Measurements from ENCODE around the gene ALKBH3.

Gene ALKBH3

DNA sequence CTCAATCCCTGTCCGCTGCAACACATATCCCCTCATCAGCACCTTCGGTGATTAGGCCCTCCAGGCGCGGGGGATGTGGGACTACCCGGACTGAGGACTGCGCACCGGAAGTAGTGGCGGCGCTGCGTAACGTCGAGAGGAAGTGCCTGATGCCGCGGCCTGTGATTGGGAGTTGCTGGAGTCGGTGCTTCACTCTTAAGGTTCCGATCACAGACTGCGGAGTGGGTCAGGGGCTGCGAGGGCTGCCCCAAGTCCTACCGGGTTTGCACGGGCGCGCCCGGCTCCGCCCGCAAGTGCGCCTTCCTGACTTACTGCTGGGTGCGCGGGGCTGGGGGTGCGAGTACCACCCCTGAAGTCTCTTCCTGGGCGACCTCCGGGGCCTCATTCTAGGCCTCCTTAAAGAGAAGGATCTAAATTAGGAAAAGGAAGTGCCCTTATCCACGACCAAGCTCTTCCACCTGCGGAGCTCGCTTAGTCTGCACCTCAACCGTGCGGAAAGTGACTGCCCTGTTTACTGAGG, at the start of gene ALKBH3:
ALKBH3 (plus strand) TSS at position 192 of the 520 bp plus-strand sequence. CDS start 1,822 bp downstream, outside the sequence.
- peak; percentile 87 to 92 (median 88) for DNase-seq (ENCODE audit: low read depth in 2 of 3, low spot score in 1 of 3)

DNA sequence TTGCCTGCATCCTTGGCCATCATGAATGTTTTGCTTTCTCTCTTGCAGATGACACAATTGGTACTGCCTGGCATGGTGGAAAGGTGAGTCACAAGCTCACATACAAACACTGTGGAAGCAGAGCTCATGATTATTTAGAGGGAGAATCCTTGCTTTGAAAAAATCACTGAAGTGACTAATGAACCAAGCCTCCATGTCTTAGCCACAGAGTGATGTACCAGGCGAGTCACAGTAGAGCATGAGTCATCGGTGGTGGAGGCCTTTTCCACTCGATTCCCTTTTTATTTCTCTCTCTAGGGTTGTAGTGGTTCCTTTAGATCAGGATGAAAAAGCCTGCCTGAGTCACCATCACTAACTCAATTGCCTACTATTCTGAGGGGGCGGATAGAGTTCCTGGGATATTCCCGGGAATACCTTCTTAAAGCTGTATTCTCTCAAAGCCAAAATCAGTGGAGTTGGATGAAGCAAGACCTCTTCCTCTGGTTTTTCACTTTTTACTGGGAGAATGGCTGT, 49.6 kb upstream of the ALKBH3 start:
- peak; percentile 37 to 53 (median 41) for DNase-seq (ENCODE audit: low read depth in 2 of 3, low spot score in 1 of 3)

DNA sequence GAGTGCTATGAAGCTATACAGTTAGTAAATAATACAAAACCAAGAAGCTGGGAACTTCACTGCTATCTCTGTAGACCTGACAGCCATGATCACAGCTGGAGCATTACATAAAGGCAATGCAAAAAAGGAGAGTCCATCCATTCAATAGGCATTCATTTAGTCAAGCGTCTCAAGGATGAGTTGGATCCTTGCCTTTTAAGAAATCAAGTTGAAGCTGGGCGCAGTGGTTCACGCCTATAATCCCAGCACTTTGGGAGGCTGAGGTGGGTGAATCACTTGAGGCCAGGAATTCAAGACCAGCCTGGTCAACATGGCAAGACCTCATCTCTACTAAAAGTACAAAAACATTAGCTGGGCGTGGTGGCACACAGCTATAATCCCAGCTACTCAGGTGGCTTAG, 48.1 kb upstream of the ALKBH3 start:
- DNase-seq (ENCODE audit: low read depth in 2 of 3, low spot score in 1 of 3): no peak

DNA sequence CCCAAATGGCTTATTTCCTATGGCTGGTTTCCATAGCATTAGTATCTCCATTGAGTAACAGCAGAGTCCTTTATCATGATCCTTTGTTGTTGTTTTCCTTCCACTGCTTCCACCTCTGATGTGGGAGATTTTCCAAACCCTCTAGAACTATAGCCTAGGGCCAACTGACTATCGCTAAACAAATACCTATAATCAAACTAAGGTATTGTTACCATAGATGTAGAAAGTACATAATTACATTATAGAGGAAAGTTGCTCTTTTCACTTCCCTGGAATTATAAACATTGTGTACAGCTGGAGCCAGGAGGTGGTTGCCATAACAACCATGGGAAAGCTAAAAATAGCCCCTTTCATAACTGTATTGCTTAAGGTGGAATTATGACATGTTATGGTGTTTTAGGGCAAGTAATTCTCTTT, 47.0 kb upstream of the ALKBH3 start:
- DNase-seq (ENCODE audit: low read depth in 2 of 3, low spot score in 1 of 3): no peak

DNA sequence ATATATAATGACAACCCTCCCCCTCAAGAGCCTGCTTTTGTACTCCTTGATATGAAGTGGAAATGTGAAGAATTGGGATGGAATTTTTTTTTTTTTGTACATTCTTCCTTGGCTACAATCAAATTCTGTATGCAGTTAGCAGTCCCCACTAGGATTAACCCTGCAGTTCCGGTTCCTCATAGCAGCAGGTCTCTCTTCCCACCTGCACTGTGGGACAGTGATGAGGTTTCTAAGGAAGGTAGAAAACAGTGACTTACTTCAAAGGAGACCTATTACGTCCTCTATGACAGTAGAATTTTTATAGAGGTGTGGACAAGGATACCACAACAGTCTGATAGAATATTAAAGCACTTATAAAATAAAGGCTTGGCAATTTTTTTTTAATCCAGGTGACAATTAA, 46.3 kb upstream of the ALKBH3 start:
- no peak for DNase-seq (ENCODE audit: low read depth in 2 of 3, low spot score in 1 of 3)

DNA sequence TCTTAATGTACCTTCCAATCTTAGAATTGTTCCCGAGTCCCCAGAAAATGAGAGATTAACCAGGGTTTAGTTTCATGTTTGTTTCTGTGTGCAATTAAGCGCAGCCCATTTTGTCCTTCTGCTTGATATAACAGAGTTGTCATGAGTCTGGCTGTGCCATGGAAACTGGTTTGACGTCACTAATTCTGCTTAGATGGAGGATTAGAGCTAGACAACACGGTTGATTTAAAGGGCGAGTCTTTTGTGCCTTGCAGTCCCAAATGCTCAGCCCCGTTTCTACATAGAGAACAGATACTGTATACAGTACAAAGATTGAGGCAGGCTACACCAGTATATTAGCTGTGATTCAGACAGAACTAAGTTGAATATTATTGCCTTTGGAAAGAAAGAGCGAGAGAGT, 45.5 kb upstream of the ALKBH3 start:
- no peak for DNase-seq (ENCODE audit: low read depth in 2 of 3, low spot score in 1 of 3)

DNA sequence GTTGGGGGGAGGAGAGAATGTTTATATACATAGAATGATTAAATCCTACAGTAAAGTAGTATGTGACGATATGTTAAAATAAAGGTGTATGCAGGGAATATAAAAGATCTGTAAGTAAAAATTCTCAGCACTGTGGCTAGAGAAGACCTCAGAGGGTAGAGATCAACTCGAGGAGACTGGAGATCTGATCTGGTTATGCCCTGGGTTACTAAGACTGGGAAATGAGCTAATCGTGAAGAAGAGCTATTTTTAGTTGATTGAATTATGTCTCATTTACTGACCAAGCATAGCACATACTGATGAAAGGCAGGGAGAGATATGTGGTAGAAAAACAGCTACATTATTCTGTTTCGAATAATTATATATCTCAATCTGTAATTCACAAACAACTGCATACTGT, 42.8 kb upstream of the ALKBH3 start:
- no peak for DNase-seq (ENCODE audit: low read depth in 2 of 3, low spot score in 1 of 3)

DNA sequence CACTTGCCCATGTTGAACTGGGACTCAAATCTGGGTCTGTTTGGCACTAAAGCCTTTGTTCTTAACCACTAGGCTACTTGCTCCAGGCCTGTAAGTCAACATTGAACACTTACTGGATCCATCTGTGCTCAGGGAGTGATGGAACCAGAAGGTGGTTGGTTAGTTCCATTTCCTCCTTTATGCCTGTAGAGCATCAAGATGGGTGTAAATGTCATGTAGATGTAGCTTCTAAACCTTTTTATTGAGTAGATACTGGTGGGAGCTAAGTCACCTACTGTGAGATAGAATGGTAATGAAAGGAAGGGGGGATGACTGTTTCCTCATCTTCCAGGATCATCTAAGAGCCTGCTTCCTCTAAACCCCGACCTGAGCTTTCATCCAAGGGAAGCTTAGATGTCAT, 38.6 kb upstream of the ALKBH3 start:
- DNase-seq (ENCODE audit: low read depth in 2 of 3, low spot score in 1 of 3): no peak

DNA sequence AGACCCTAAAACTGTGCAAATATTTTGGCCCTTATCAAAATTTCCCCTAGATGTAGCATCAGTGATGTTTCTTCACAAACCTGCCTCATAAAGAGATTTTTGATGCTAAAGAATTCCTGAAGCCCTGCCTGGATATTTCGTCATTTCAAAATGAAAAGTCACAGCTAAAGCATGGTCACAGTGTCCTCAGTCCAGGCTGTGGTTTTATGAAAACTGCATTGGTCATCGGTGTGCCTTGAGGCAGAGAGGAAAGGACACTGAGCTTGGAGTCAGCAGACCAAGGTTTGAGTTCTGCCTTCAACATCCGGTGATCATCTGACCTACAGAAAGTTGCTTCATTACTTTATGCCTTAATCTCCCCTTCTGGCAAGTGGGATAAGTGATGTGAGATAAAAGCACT, 34.8 kb upstream of the ALKBH3 start:
- DNase-seq (ENCODE audit: low read depth in 2 of 3, low spot score in 1 of 3): no peak

DNA sequence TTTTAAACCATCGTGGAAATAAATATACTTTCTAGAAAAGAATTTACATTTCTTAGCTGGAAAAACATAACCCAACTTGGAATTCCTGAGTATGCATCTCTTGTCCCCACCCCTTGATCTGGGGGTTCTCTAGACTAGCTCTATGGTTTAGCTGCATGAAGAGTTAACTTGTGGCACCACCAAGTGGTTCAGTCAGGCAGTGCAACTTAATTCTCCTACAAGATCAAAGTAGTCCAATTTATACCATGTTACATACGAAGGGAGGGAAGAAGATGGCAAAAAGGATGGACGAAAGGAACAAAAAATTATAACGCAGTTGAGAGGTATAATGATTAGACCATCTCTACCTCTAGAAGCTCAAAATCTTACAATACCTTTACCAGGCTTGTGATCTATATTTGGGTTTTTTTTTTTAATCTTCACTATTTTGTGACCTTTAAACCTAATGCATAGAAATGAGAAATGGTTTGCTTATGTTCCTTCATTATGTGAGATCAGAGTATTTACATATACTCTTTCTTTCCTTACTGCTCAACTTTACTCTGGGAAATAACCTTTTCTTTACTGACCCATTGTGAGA, 28.5 kb upstream of the ALKBH3 start:
- peak; percentile 27 to 68 (median 45) for DNase-seq (ENCODE audit: low read depth in 2 of 3, low spot score in 1 of 3)

DNA sequence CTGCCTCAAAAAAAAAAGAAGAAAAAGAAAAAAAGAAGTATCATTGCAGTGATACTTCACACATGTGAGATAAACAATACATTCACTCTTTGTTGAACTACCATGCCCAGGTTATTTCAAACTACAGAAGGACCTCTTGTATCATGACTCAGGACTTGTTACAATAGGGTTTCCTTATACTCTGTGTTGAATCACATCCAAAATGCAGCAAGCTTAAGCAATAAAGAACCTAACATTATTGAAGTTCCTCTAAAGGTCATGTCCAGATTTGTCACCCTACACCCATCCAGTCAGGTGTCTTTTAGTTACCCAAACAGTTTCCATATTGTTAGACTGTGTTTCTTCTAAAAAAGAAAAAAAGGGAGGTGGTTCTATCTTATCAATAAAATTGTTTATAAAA, 26.9 kb upstream of the ALKBH3 start:
- DNase-seq (ENCODE audit: low read depth in 2 of 3, low spot score in 1 of 3): no peak

DNA sequence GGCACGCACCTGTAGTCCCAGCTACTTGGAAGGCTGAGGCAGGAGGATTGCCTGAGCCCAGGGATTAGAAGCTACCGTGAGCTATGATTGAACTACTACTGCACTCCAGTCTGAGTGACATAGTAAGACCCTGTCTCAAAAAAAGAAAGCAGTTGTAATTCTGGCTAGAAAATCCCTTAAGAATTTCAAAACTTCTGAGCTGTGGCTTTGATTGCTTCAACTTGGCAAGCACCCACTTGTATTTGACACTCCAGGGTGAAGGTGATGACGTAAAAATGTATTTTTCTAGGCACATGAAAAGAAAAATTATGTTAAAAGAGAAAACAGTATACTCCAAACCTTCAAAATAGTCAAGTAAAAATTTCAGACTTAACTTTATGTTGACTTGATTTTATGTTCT, 23.6 kb upstream of the ALKBH3 start:
- no peak for DNase-seq (ENCODE audit: low read depth in 2 of 3, low spot score in 1 of 3)

DNA sequence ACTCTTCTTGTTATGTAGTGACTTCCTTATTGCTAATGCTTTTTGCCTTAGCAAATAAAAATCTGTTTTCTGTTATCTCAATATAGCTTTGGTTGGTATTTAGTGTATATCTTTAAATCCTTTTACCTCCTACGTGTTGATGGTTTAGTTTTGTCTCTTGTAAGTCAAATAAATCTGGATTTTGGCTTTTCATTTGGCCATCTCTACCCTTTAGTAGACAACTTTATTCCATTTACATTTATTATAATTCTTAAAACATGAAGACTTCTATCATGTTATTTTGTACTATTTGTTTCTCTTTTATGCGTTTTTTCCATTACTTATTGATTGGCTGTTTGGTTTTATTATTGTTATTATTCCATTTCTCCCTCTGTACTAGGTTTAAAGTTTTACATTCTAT, 19.5 kb upstream of the ALKBH3 start:
- DNase-seq (ENCODE audit: low read depth in 2 of 3, low spot score in 1 of 3): no peak

DNA sequence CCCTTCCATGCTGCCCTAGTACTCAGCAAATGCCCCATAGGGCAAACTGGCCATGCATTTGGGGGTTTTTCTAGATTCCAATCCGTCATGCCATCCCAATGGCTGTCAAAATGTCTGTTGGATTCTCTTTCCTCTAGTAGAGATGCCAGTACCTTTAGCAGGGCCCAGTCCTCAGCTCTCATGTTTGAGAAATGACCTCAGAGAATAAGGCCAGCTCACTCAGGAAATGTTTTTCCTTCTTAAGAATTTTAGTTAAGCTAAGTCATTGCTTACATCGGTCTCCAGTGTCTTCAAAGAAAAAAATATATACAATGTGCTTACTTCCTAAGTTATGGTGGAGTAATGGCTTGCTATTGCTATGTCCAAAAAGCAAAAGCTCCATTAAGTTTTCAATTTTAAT, 14.1 kb upstream of the ALKBH3 start:
- no peak for DNase-seq (ENCODE audit: low read depth in 2 of 3, low spot score in 1 of 3)

DNA sequence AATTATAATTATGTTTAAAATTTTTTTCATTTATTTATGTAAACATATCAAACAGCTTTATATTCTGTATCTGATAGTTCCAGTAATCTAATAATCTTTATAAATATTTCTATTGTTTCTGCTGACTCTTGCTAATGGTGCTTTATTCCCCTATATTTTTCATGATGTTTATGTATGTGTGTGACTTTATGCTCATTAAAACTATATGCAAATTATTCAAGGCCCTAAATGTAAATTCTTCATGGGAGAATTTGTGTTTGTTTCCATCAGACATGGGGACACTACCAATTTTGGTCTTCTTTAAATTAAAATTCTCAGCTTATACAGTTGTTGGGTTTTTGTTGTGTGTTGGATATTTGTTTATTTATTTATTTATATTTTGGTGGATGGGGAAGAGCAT, 13.7 kb upstream of the ALKBH3 start:
- no peak for DNase-seq (ENCODE audit: low read depth in 2 of 3, low spot score in 1 of 3)

DNA sequence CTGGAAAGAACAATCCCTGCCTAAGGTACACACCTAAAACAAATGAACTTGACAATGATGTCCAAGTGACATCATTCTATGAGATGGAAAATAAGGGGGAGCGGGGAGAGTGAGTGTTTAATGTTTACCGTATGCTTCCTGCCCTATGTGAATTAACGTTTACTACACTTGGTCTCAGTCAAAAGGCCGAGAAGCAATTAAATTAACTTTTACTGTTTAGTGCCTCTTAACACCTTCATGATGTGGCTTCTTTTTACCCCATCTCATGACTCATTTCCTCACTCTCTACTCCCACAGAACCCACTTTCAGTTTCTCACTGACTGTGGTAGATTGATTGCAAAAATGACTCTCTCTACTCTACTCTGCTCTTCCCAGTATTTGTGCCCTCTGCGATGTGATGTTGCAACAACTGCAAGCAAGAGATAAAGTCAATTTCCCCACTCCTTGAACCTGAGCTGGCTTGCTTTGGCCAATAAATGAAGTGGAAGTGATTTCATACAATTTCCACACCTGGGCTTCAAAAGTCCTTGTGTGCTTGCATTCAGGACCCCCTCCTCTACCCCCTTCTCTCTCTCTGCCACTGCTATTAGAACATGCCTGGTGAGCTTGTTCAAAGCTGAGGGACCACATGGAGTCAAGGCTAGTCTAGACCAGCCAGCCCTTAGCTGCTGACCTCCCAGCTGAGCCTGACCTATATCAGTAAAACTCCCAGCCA, 11.6 kb upstream of the ALKBH3 start:
- peak in 2 of 3 donors; percentile 16 to 62 for DNase-seq (ENCODE audit: low read depth in 2 of 3, low spot score in 1 of 3)

DNA sequence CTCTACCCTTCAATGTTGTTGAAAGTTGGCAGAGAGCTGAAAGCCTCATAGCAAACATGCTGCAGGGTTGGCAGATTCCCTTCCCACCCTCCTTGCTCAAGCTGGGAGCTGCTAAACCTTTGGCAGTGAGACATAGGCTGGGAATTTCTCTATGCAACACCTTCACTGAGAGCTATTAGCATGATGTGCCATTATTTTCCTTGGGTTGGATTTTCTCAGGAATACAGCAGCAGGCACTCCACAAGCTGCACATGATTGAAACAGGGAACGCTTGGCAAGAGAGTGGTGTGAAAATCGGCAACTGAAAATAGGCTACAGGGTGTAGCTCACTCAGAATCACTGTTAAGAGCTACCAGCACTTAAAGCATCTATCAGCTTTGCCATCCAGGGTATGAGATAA, 9.6 kb upstream of the ALKBH3 start:
- no peak for DNase-seq (ENCODE audit: low read depth in 2 of 3, low spot score in 1 of 3)

DNA sequence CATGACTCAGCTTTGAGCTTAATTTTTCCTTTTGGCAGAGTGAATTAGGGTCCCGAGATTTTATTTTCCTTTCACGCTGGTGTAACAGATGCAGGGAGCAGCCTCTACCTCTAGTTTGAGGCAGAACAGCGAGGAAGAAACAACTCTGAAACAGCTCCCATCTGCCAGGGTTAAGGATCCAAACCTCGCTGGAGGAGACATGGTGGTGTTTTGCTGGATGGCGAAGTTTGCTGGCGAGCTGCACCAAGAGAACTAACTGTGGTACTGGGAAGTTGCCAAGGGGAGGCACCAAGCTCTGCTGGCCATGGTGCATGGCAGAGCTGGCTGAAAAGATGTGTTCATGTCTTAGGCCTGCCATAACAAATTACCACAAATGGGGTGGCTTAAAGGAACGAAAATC, 7.6 kb upstream of the ALKBH3 start:
- no peak for DNase-seq (ENCODE audit: low read depth in 2 of 3, low spot score in 1 of 3)

DNA sequence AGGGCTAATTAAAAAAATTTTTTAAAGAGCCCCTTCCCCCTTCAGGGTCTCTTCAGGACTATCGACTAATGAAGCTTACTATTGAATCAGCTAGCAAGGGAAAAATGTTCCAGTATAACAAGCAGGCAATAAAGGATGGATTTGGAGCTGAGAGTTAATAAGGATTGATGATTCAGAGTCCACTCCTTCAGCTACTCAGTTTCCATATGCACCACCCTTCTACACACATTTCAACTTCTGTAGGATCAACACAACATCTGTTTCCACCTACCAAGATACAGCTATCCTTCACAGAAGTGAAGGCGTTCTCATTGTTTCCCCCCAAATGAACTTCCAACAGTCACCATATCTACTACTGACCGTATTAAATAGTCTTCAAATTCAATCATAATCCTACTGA, 6.6 kb upstream of the ALKBH3 start:
- DNase-seq (ENCODE audit: low read depth in 2 of 3, low spot score in 1 of 3): no peak

DNA sequence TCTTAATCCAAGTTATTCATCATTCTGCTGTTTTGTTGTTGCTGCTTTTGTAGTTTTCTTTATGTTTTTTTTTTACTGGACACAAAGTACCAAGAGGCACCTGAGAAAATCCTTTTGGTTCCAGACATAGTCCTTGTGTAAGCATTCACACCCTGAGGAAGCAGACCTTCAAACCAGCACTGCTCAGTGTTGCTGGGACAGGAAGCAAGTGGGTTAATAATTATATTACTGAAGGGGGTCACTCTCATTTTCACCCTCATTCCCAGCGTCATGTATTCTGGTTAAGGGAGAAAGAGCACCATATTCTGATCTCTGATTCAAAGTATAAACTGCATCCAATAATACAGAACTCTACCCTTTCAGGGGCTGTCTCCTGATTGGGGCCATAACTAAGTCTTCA, 5.9 kb upstream of the ALKBH3 start:
- no peak for DNase-seq (ENCODE audit: low read depth in 2 of 3, low spot score in 1 of 3)

DNA sequence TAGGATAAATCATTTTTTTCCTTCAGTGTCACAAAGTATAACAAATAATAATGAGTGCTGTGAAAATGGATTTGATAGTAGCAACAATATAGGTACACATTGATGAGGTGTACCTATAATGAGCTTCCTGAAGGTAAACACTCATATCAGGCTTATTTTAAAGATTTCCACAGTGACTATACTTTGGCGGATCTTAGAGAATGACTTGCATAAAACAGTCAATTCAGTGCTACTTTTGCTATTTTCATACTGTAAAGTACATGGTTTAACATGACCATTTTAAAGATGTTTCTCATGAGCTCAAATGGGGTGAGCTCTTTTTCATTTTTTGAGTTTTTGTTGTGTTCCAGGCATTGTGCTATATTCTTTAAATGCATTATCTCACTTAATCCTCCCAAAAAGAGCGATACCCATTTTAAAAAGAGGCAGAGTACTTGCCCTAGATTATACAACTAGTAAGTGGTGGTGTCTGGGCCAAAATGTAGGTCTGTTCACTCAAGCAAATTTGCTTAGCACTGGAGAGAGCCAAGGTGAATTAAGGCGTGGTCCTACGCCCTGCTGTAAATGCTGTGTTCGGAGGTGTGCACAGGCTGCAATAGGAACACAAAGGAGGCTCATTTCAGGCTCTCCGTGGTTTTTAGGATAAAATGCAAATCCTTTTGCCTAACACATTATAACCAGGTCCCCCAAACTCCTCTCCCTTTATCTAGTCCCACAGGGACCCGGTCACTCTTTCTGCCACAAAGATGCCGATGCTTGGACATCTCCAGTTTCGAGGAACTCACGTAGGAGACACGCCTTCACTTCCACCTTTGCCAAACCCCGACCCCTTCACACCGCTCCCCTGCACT, 617 bp upstream of the ALKBH3 start:
- no peak for DNase-seq (ENCODE audit: low read depth in 2 of 3, low spot score in 1 of 3)

DNA sequence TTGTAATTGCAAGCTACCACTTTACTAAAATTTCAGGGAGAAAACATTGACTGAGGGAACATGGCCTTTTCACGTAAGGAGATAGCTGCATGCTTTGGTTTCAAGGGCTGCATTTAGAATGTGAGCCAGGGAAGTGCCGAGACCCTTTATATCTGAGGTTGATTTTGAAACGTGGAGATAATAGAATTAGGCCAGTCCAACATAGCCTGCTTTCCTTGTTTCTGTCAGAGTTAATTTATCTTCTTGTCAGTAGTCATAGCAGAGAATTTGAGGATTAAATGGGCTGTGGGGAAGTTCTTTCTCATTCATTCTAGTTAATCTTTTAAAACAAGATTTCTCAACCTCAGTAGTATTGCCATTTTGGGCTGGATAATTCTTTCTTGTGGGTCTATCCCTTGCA, 12.2 kb downstream of the ALKBH3 start:
- no peak for DNase-seq (ENCODE audit: low read depth in 2 of 3, low spot score in 1 of 3)

All from stimulated activated CD4-positive, alpha-beta T cell treated with anti-CD3 and anti-CD28 coated beads, Interleukin-12 subunit alpha, Interleukin-12 subunit beta, amount 100 ng/mL, for 48 hours (primary cell).